ENCODE data around the gene LRRC8B.

Gene LRRC8B

DNA sequence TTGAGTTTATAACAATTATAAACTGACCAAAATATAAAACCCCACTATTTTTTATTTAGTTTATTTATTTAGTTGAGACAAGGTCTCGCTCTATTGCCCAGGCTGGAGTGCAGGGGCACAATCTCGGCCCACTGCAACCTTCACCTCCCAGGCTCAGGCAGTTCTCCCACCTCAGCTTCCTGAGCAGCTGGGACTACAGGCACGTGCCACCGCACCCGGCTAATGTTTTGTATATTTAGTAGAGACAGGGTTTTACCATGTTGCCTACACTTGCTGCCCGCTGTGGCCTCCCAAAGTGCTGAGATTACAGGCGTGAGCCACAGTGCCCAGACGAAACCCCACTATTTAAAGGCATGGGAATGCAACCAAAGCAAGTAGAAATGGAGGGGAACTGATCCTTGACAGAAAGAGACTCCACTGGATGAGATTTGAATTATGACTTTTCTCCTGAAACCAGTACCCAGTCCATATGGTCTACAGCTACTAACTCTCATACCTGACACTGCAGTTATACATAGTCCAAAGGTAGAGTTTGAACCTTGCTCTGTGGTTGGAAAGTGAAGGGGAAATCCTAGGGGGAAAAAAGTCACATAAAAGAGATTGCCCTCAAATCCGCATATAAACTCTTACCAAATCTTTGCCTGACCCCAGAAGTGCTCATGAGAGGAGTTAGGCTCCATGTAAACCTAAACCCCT, 119.6 kb downstream of the LRRC8B start:
- H3K9me3 ChIP-seq (ENCODE audit: insufficient read depth, low read length) = no peaks in the 10 kb centered on the region; the same call in 1 of the 2 replicates
- H3K36me3 ChIP-seq (ENCODE audit: low read length) = 0 out of 2 replicates have a peak, but pooled peaks cover 3% of the 10 kb centered on the region
- H4K20me1 ChIP-seq (ENCODE audit: low read depth, low read length) = no peaks in the 10 kb centered on the region
- no peak overlapping the region for H3K27ac ChIP-seq (ENCODE audit: low read depth, low read length)
- H3K4me2 ChIP-seq (ENCODE audit: low read depth, low read length, poor library complexity, severe bottlenecking) = no peak overlapping the region
- no peak overlapping the region for H3K4me3 ChIP-seq (ENCODE audit: insufficient read depth, low read length, poor library complexity, severe bottlenecking)
- no peaks in the 10 kb centered on the region for H3K9me2 ChIP-seq (replicated peaks; ENCODE audit: insufficient read depth, low read length)
- no peaks in the 10 kb centered on the region for H3F3A ChIP-seq (ENCODE audit: insufficient read depth)
- H3K27me3 ChIP-seq (ENCODE audit: low read length) = no peaks in the 10 kb centered on the region
- TF ChIP-seq, protein P1, sequence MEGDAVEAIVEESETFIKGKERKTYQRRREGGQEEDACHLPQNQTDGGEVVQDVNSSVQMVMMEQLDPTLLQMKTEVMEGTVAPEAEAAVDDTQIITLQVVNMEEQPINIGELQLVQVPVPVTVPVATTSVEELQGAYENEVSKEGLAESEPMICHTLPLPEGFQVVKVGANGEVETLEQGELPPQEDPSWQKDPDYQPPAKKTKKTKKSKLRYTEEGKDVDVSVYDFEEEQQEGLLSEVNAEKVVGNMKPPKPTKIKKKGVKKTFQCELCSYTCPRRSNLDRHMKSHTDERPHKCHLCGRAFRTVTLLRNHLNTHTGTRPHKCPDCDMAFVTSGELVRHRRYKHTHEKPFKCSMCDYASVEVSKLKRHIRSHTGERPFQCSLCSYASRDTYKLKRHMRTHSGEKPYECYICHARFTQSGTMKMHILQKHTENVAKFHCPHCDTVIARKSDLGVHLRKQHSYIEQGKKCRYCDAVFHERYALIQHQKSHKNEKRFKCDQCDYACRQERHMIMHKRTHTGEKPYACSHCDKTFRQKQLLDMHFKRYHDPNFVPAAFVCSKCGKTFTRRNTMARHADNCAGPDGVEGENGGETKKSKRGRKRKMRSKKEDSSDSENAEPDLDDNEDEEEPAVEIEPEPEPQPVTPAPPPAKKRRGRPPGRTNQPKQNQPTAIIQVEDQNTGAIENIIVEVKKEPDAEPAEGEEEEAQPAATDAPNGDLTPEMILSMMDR (IDR thresholded peaks at IDR 0.05; ENCODE audit: insufficient read depth, low read length, poor library complexity, severe bottlenecking) = no peak
- TF ChIP-seq EZH2phosphoT487 (conservative IDR thresholded peaks at IDR 0.05; ENCODE audit: low read length) = no peak
- no peak overlapping the region for H3K9ac ChIP-seq (ENCODE audit: low read length)
- no peak overlapping the region for H2AFZ ChIP-seq (ENCODE audit: low read depth, low read length, severe bottlenecking)
- H3K79me2 ChIP-seq (ENCODE audit: insufficient read depth, low read length) = 0 out of 2 replicates have a peak, but pooled peaks cover 13% of the 10 kb centered on the region

DNA sequence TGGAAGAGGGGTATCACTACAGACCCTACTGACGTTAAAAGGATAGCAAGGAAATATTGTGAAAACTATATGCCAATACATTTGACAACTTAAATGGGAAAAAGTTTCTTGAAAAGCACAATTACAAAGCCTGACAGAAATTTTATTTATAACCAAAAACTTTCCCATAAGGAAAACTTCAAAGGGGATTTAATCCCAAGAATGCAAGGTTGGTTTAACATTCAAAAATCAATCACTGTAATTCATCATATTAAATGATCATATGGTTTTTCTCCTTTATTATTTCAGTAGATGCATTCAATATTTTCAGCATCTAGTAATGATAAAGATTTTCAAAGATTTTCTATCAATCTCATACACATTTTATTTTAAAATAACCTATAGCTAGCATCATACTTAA, 121.6 kb downstream of the LRRC8B start:
- H3K9me2 ChIP-seq (replicated peaks; ENCODE audit: insufficient read depth, low read length) = no peaks in the 10 kb centered on the region
- TF ChIP-seq, protein P1 (IDR thresholded peaks at IDR 0.05; ENCODE audit: insufficient read depth, low read length, poor library complexity, severe bottlenecking) = no peak
- TF ChIP-seq EZH2phosphoT487 (conservative IDR thresholded peaks at IDR 0.05; ENCODE audit: low read length) = no peak
- no peaks in the 10 kb centered on the region for H3F3A ChIP-seq (ENCODE audit: insufficient read depth)
- H2AFZ ChIP-seq (ENCODE audit: low read depth, low read length, severe bottlenecking) = no peak overlapping the region
- H3K36me3 ChIP-seq (ENCODE audit: low read length) = 0 out of 2 replicates have a peak, but pooled peaks cover 3% of the 10 kb centered on the region
- no peak overlapping the region for H3K4me2 ChIP-seq (ENCODE audit: low read depth, low read length, poor library complexity, severe bottlenecking)
- no peaks in the 10 kb centered on the region; the same call in 1 of the 2 replicates for H3K9me3 ChIP-seq (ENCODE audit: insufficient read depth, low read length)
- H4K20me1 ChIP-seq (ENCODE audit: low read depth, low read length) = no peaks in the 10 kb centered on the region
- 0 out of 2 replicates have a peak, but pooled peaks cover 6% of the 10 kb centered on the region for H3K79me2 ChIP-seq (ENCODE audit: insufficient read depth, low read length)
- no peak overlapping the region for H3K27ac ChIP-seq (ENCODE audit: low read depth, low read length)
- no peak overlapping the region for H3K4me3 ChIP-seq (ENCODE audit: insufficient read depth, low read length, poor library complexity, severe bottlenecking)
- no peaks in the 10 kb centered on the region for H3K27me3 ChIP-seq (ENCODE audit: low read length)
- no peak overlapping the region for H3K9ac ChIP-seq (ENCODE audit: low read length)

Measured in SU-DHL-6 (cell line).